Type B pancreatic cell (in vitro differentiated cells): ENCODE data around the gene DOLK. TPM values are rescaled to one million over a fixed set of nuclear protein-coding genes. Genes with fewer than 3 reads are reported as not detected.

Experiments
- DNase-seq: peaks from one replicate; pipeline ENCODE4 v3.0.0; 2021; ENCODE audit warnings: mixed read lengths; ENCODE audit not compliant: unreplicated experiment; ENCODE audit errors: extremely low spot score
- H3K27ac Mint-ChIP-seq: 2 replicates; pipeline ENCODE4 v1.8.0; 2021; ENCODE audit warnings: mild to moderate bottlenecking, mixed read lengths
- H3K27me3 Mint-ChIP-seq: 2 replicates; pipeline ENCODE4 v1.8.0; 2021; ENCODE audit warnings: mixed read lengths
- H3K36me3 Mint-ChIP-seq: 2 replicates; pipeline ENCODE4 v1.8.0; 2021; ENCODE audit warnings: mixed read lengths
- H3K4me1 Mint-ChIP-seq: one replicate; pipeline ENCODE4 v1.8.0; 2021; ENCODE audit warnings: mixed read lengths; ENCODE audit not compliant: unreplicated experiment
- H3K4me3 Mint-ChIP-seq: 2 replicates; pipeline ENCODE4 v1.8.0; 2021; ENCODE audit warnings: mild to moderate bottlenecking, mixed read lengths
- H3K9me3 Mint-ChIP-seq: 2 replicates; pipeline ENCODE4 v1.8.0; 2021; ENCODE audit warnings: mixed read lengths
- total RNA-seq: library from RNA; stranded (reverse); gene quantifications from 2 replicates; pipeline ENCODE4 v1.2.1, GENCODE V29; 2021; ENCODE audit warnings: low replicate concordance
- TF ChIP-seq, protein P1 (sequence below): fragments of 200-600 bp; sonication (generic); conservative IDR thresholded peaks from 2 replicates; pipeline ENCODE4 v1.5.0; 2021; ENCODE audit warnings: antibody characterized with exemption, mild to moderate bottlenecking

Gene DOLK
- total RNA-seq, 1 donor from 2014 or later = 21.6 TPM

DNA sequence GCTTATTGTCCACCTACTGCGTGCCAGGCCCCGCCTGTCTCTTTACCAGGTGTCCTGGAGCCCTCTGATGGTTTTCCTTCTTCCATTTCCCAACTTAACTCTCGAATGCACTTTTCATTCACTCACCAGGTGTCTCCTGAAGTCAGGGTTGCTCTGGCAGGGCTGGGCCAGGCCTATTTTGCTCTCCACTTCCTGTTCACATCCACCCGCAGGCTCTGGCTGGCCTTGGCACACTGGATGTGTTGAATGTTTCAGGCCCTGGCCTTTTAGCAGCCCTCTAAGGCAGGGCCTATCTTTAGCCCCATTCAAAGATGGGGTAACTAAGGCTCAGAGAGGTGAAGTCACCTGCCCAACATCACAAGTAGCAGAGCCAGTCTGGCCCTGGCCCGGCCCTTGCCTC, 49.0 kb downstream of the DOLK start:
- H3K36me3 Mint-ChIP-seq = peaks cover 14% of the 10 kb centered on the region
- peaks cover 11% of the 10 kb centered on the region for H3K4me1 Mint-ChIP-seq
- DNase-seq = no peak
- TF ChIP-seq, protein P1, sequence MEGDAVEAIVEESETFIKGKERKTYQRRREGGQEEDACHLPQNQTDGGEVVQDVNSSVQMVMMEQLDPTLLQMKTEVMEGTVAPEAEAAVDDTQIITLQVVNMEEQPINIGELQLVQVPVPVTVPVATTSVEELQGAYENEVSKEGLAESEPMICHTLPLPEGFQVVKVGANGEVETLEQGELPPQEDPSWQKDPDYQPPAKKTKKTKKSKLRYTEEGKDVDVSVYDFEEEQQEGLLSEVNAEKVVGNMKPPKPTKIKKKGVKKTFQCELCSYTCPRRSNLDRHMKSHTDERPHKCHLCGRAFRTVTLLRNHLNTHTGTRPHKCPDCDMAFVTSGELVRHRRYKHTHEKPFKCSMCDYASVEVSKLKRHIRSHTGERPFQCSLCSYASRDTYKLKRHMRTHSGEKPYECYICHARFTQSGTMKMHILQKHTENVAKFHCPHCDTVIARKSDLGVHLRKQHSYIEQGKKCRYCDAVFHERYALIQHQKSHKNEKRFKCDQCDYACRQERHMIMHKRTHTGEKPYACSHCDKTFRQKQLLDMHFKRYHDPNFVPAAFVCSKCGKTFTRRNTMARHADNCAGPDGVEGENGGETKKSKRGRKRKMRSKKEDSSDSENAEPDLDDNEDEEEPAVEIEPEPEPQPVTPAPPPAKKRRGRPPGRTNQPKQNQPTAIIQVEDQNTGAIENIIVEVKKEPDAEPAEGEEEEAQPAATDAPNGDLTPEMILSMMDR = no peak
- no peaks in the 10 kb centered on the region for H3K9me3 Mint-ChIP-seq
- no peak overlapping the region for H3K27ac Mint-ChIP-seq
- no peaks in the 10 kb centered on the region for H3K27me3 Mint-ChIP-seq
- H3K4me3 Mint-ChIP-seq = no peak overlapping the region

- H3K27me3 Mint-ChIP-seq = no peaks in the 10 kb centered on the region
- H3K27ac Mint-ChIP-seq = no peak overlapping the region
- H3K9me3 Mint-ChIP-seq = no peaks in the 10 kb centered on the region
- H3K36me3 Mint-ChIP-seq = peaks cover 14% of the 10 kb centered on the region
- no peak for DNase-seq
- no peak overlapping the region for H3K4me3 Mint-ChIP-seq
- TF ChIP-seq, protein P1 = no peak
- peaks cover 13% of the 10 kb centered on the region for H3K4me1 Mint-ChIP-seq
Measured at GRCh38 chr9:128895556-128895955, 51.8 kb downstream of the DOLK start.

Other genes with a start within 250 kb of the DOLK start
- 6.9 and 11.7 TPM in 2 replicates for gene PKN3, start 245.1 kb downstream of the DOLK start, total RNA-seq
- gene ZDHHC12, start 223.5 kb downstream of the DOLK start, total RNA-seq = 25.6 and 53.5 TPM in 2 replicates
- 36.8 and 45.7 TPM in 2 replicates for gene ZER1, start 175.7 kb downstream of the DOLK start, total RNA-seq
- gene TBC1D13, start 160.3 kb downstream of the DOLK start, total RNA-seq = 29.0 and 33.5 TPM in 2 replicates
- gene ENDOG, start 129.1 kb downstream of the DOLK start, total RNA-seq = 24.1 and 30.8 TPM in 2 replicates
- gene SPOUT1, start 117.8 kb downstream of the DOLK start, total RNA-seq = 46.7 and 53.4 TPM in 2 replicates
- 4.0 and 11.5 TPM in 2 replicates for gene KYAT1, start 65.7 kb downstream of the DOLK start, total RNA-seq
- gene LRRC8A, start 65.5 kb downstream of the DOLK start, total RNA-seq = 33.2 and 38.2 TPM in 2 replicates
- gene PHYHD1, start 26.6 kb downstream of the DOLK start, total RNA-seq = 10.0 and 14.3 TPM in 2 replicates
- gene NUP188, start 96 bp upstream of the DOLK start, total RNA-seq = 36.4 and 63.7 TPM in 2 replicates
- 126 and 224 TPM in 2 replicates for gene SH3GLB2, start 80.7 kb upstream of the DOLK start, total RNA-seq
- gene MIGA2, start 89.0 kb upstream of the DOLK start, total RNA-seq = 38.4 and 41.6 TPM in 2 replicates
- gene DOLPP1, start 133.5 kb upstream of the DOLK start, total RNA-seq = 20.2 and 21.1 TPM in 2 replicates
- gene CRAT, start 163.2 kb upstream of the DOLK start, total RNA-seq = 14.5 and 28.4 TPM in 2 replicates
- gene PTPA, start 163.8 kb upstream of the DOLK start, total RNA-seq = 102 and 115 TPM in 2 replicates
- 22.3 and 37.5 TPM in 2 replicates for gene IER5L, start 230.7 kb upstream of the DOLK start, total RNA-seq